Measurements from ENCODE around the gene FAU.
A peak's percentile ranks its signal among the peaks of the same experiment; 100 is the strongest.

Gene FAU

GRCh38 chr11:65135633-65136145, 13.8 kb upstream of the FAU start:
- no peak for DNase-seq (ENCODE audit: low read depth)

- DNase-seq (ENCODE audit: low read depth) = peak; percentile 71
Observed at GRCh38 chr11:65134952-65135632, 13.2 kb upstream of the FAU start.

- peak; percentile 91 for DNase-seq (ENCODE audit: low read depth)
Observed at GRCh38 chr11:65134240-65134951, 12.5 kb upstream of the FAU start, which contains the start of gene SYVN1. Gene SYVN1 (minus strand): TSS chr11:65134519. CDS start chr11:65133601, 918 bp downstream.

GRCh38 chr11:65133724-65134123, 11.8 kb upstream of the FAU start:
- no peak for DNase-seq (ENCODE audit: low read depth)

GRCh38 chr11:65132988-65133700, 11.2 kb upstream of the FAU start:
- DNase-seq (ENCODE audit: low read depth) = no peak

- DNase-seq (ENCODE audit: low read depth) = no peak
Observed at GRCh38 chr11:65132238-65132987, 10.5 kb upstream of the FAU start.

- no peak for DNase-seq (ENCODE audit: low read depth)
Observed at GRCh38 chr11:65131895-65132237, 9.9 kb upstream of the FAU start.

- no peak for DNase-seq (ENCODE audit: low read depth)
Observed at GRCh38 chr11:65131417-65131776, 9.5 kb upstream of the FAU start.

- no peak for DNase-seq (ENCODE audit: low read depth)
Observed at GRCh38 chr11:65130631-65131416, 8.9 kb upstream of the FAU start.

GRCh38 chr11:65129649-65130441, 7.9 kb upstream of the FAU start:
- no peak for DNase-seq (ENCODE audit: low read depth)

- no peak for DNase-seq (ENCODE audit: low read depth)
Observed at GRCh38 chr11:65128182-65129145, 6.5 kb upstream of the FAU start.

- DNase-seq (ENCODE audit: low read depth) = no peak
Observed at GRCh38 chr11:65127473-65128181, 5.7 kb upstream of the FAU start.

- no peak for DNase-seq (ENCODE audit: low read depth)
Observed at GRCh38 chr11:65126624-65127274, 4.8 kb upstream of the FAU start.

- no peak for DNase-seq (ENCODE audit: low read depth)
Observed at GRCh38 chr11:65125197-65126056, 3.5 kb upstream of the FAU start.

GRCh38 chr11:65124480-65125196, 2.7 kb upstream of the FAU start:
- DNase-seq (ENCODE audit: low read depth) = no peak

- no peak for DNase-seq (ENCODE audit: low read depth)
Observed at GRCh38 chr11:65121447-65121864, 478 bp downstream of the FAU start.

- no peak for DNase-seq (ENCODE audit: low read depth)
Observed at GRCh38 chr11:65120831-65121230, 1.1 kb downstream of the FAU start.

All from activated T-helper 9 cell treated with anti-CD3 and anti-CD28 coated beads, Interleukin-2, amount 50 U/mL, for 16 hours (primary cell).